HEK293T (cell line): Measurements from ENCODE around the gene CLEC2A.

Source experiments
- CTCF ChIA-PET: fragments of 350-600 bp; formaldehyde crosslinking; extraction: SDS; loops from one replicate; lab custom pipeline; 2021; ENCODE audit warnings: antibody characterized with exemption, inconsistent platforms; lab: Yijun Ruan, JAX
- POLR2A ChIA-PET: fragments of 350-600 bp; formaldehyde crosslinking; extraction: SDS; loops from one replicate; lab custom pipeline; 2020; ENCODE audit warnings: antibody characterized with exemption, inconsistent platforms; lab: Yijun Ruan, JAX
- DNase-seq: peaks from one replicate; pipeline ENCODE4 v3.0.0; 2012; ENCODE audit warnings: mixed read lengths; ENCODE audit errors: extremely low spot score
- ARNT ChIP-seq: fragments of 450-650 bp; IDR thresholded peaks from 2 replicates; pipeline ENCODE4 v1.6.1; 2017; ENCODE audit warnings: mild to moderate bottlenecking
- BHLHE40 ChIP-seq: fragments of 450-650 bp; IDR thresholded peaks from 2 replicates; pipeline ENCODE4 v1.6.1; 2016; ENCODE audit warnings: mild to moderate bottlenecking, moderate library complexity, borderline replicate concordance
- CTBP1 ChIP-seq: fragments of 450-650 bp; IDR thresholded peaks from 2 replicates; pipeline ENCODE4 v1.6.1; 2016; ENCODE audit warnings: borderline replicate concordance
- ELF4 ChIP-seq: fragments of 450-650 bp; IDR thresholded peaks from 2 replicates; pipeline ENCODE4 v1.6.1; 2017; ENCODE audit warnings: antibody characterized with exemption
- FOXA1 ChIP-seq: fragments of 450-650 bp; IDR thresholded peaks from 2 replicates; pipeline ENCODE4 v1.6.1; 2016; ENCODE audit warnings: mild to moderate bottlenecking
- FOXK2 ChIP-seq: fragments of 450-650 bp; IDR thresholded peaks from 2 replicates; pipeline ENCODE4 v1.6.1; 2016; ENCODE audit warnings: mild to moderate bottlenecking
- FOXM1 ChIP-seq: fragments of 450-650 bp; IDR thresholded peaks from 2 replicates; pipeline ENCODE4 v1.6.1; 2017; ENCODE audit warnings: mild to moderate bottlenecking, borderline replicate concordance
- HDGF ChIP-seq: fragments of 450-650 bp; IDR thresholded peaks from 2 replicates; pipeline ENCODE4 v1.6.1; 2017; ENCODE audit warnings: antibody characterized with exemption, borderline replicate concordance
- L3MBTL2 ChIP-seq: fragments of 450-650 bp; conservative IDR thresholded peaks from 2 replicates; pipeline ENCODE4 v1.6.1; 2016; ENCODE audit warnings: mild to moderate bottlenecking
- LEF1 ChIP-seq: fragments of 450-650 bp; IDR thresholded peaks from 2 replicates; pipeline ENCODE4 v1.6.1; 2017; ENCODE audit warnings: mild to moderate bottlenecking, borderline replicate concordance
- NFRKB ChIP-seq: fragments of 450-650 bp; IDR thresholded peaks from 2 replicates; pipeline ENCODE4 v1.6.1; 2016; ENCODE audit warnings: mild to moderate bottlenecking, moderate library complexity
- SP1 ChIP-seq: fragments of 450-650 bp; IDR thresholded peaks from 2 replicates; pipeline ENCODE4 v1.6.1; 2017
- SUZ12 ChIP-seq: fragments of 450-650 bp; IDR thresholded peaks from 2 replicates; pipeline ENCODE4 v1.6.1; 2016; ENCODE audit warnings: mild to moderate bottlenecking
- TARDBP ChIP-seq: fragments of 450-650 bp; IDR thresholded peaks from 2 replicates; pipeline ENCODE4 v1.6.1; 2016
- ZNF384 ChIP-seq: fragments of 450-650 bp; IDR thresholded peaks from 2 replicates; pipeline ENCODE4 v1.6.1; 2016
- TF ChIP-seq, protein P1 (sequence below): fragments of 450-650 bp; IDR thresholded peaks from 2 replicates; pipeline ENCODE4 v1.6.1; 2016

Gene CLEC2A

DNA sequence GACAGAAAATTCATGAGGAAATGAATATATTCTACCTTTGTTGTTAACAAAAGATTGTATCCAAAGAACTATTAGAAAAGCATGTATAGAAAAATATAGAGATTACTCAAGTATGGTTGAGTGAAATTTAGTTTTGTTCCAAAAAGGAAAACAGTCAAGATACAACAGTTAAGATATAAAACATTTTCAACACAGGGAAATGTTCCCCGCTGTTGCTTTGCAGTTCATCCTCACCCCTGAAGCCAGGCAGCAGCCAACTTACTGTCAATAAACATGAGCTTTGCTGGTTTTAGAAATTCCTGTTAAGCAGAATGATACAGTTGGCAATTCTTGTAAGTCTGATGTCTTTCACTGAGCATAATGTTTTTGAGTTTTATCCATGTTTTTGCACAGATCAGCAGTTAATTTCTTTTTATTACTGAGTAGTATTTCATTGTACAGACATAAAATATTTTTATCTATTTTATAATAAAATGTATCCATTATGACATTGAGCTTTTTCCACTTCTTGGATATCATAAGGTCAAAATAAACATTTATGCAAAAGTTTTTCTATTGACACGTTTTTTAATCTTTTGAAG, 61.8 kb downstream of the CLEC2A start:
- DNase-seq = no peak
- POLR2A ChIA-PET = no interaction called here
- TF ChIP-seq ELF4 (no peak), ZNF384 (no peak), HDGF (no peak), CTBP1 (no peak), L3MBTL2 (no peak), NFRKB (no peak), LEF1 (no peak)
- CTCF ChIA-PET = no interaction called here

DNA sequence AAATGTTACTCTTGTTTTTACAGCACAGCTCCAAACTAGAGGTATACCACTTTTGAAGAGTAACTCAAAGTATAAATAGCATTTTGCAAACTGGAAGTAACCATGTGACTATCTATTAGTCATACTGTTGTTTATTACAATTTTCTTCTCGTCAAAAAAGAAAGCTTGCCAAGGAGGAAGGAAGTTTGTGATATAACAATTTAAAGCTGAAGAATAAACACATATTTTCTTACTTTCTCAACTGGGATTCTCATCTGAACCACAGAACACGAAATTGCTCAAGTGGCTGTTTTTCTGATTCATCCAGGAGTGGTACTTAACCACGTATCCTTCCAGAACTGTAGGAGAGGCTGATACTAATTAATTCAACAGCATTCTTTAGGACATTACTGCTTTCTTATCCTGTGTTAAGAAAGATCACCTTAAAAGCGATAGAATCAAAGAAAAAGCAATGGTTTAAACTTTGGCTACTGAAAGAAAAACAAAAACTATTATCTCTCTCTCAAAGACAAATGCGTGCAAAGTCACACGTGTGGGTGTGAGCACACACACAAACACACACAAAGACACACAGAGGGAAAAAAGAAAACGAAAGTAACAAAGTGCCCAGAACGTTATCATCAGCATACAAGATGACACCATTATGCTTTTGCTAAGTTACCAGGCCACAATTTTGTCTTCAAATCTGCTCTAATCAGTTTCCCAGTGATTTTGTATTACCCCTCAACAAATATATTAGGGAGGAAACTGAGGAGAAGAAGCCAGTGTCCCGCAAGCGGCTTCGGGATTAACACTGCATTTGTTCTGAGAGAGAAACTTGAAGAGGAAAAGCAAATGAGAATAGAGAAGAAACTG, 62.6 kb downstream of the CLEC2A start, which contains the start of gene CLEC2B:
Gene CLEC2B (minus strand): TSS at position 48 of the 855 bp plus-strand sequence.
- ChIA-PET CTCF (no interaction called here), POLR2A (no interaction called here)
- no peak for DNase-seq
- TF ChIP-seq HDGF = no peak
- no peak for TF ChIP-seq CTBP1
- TF ChIP-seq ZNF384 = no peak
- no peak for TF ChIP-seq NFRKB
- no peak for TF ChIP-seq FOXK2
- no peak for TF ChIP-seq LEF1
- no peak for TF ChIP-seq SP1
- no peak for TF ChIP-seq ELF4
- no peak for TF ChIP-seq BHLHE40
- TF ChIP-seq TARDBP = no peak
- TF ChIP-seq FOXA1 = no peak
- no peak for TF ChIP-seq ARNT
- TF ChIP-seq L3MBTL2 = no peak
- TF ChIP-seq, protein P1, sequence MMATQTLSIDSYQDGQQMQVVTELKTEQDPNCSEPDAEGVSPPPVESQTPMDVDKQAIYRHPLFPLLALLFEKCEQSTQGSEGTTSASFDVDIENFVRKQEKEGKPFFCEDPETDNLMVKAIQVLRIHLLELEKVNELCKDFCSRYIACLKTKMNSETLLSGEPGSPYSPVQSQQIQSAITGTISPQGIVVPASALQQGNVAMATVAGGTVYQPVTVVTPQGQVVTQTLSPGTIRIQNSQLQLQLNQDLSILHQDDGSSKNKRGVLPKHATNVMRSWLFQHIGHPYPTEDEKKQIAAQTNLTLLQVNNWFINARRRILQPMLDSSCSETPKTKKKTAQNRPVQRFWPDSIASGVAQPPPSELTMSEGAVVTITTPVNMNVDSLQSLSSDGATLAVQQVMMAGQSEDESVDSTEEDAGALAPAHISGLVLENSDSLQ = no peak
- TF ChIP-seq FOXM1 = no peak
- TF ChIP-seq SUZ12 = no peak

GRCh38 chr12:9868951-9869306, 63.2 kb downstream of the CLEC2A start:
- ChIA-PET CTCF (interaction anchor here (0.7 kb wide), 1 partner anchor 623 kb away, joined by 3 read pairs; no protein-coding TSS in a partner anchor), POLR2A (no interaction called here)
- TF ChIP-seq NFRKB (no peak), FOXM1 (no peak), L3MBTL2 (no peak)
- DNase-seq = no peak

DNA sequence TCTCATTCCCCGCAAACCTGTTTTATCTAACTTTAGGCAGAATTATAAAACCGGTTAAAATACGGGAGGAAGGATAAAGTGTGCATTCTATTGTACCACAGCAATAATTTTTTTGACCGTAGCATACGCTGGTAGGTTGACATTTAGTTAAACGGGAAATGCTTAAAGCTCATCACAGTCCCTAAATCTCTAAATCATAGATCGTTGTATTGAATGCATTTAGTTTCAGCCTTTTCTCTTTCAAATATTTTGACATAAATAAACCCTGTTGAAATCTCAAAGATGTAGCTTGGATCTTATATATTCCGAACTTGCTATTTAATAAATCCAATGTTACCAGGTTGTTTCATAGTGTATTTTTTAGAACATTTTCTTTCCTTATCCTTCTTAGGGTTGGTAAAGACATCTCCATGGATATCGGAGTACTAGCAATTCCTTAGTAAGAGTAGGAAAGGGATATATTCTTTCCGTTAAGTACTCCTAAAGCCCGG, 63.8 kb downstream of the CLEC2A start:
- no peak for DNase-seq
- POLR2A ChIA-PET = no interaction called here
- no peak for TF ChIP-seq HDGF
- TF ChIP-seq CTBP1 = no peak
- CTCF ChIA-PET = interaction anchor here (0.7 kb wide), 1 partner anchor 624 kb away, joined by 3 read pairs; no protein-coding TSS in a partner anchor

GRCh38 chr12:9867531-9867930, 64.6 kb downstream of the CLEC2A start:
- no peak for DNase-seq
- TF ChIP-seq HDGF (no peak), BHLHE40 (no peak), TARDBP (no peak), SP1 (no peak), FOXM1 (no peak), FOXK2 (no peak), LEF1 (no peak), NFRKB (no peak), FOXA1 (no peak)
- TF ChIP-seq, protein P1 = no peak
- POLR2A ChIA-PET = no interaction called here
- CTCF ChIA-PET = no interaction called here

- POLR2A ChIA-PET = no interaction called here
- no peak for TF ChIP-seq ARNT
- TF ChIP-seq ZNF384 = no peak
- no peak for TF ChIP-seq L3MBTL2
- no peak for TF ChIP-seq NFRKB
- no peak for TF ChIP-seq BHLHE40
- TF ChIP-seq SUZ12 = no peak
- TF ChIP-seq LEF1 = no peak
- no peak for TF ChIP-seq FOXK2
- TF ChIP-seq, protein P1 = no peak
- no peak for TF ChIP-seq SP1
- TF ChIP-seq HDGF = no peak
- no peak for TF ChIP-seq FOXA1
- TF ChIP-seq ELF4 = no peak
- TF ChIP-seq CTBP1 = no peak
- no peak for TF ChIP-seq TARDBP
- no peak for TF ChIP-seq FOXM1
- DNase-seq = no peak
- CTCF ChIA-PET = no interaction called here
Observed at GRCh38 chr12:9866860-9867269, 65.3 kb downstream of the CLEC2A start.
